ENCODE data around the gene FKTN. TPM values are rescaled to one million over a fixed set of nuclear protein-coding genes. Genes with fewer than 3 reads are reported as not detected.

FKTN gene
- total RNA-seq, 1 donor from 2014 or later: 22.1 TPM

DNA sequence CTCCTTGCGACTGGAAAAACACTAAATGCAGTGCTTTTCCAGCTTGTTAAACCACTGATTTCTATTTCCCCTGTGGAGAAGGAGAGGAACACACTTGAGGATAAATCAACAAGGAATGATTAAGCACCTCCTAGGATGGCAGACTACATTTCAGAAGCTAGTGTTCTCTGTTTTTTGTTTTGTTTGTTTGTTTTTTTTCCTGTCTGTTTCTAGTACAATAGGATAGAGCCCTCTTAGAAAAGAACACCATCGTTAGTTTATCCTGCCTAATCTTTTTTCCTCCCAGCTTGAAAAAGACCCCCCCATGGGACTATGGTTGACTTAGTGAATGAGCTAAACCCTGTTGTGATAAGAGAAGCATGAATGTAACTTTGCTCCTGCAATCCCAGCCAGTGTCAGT lies 100.4 kb downstream of the FKTN start:
- H3K4me3 Mint-ChIP-seq: no peak overlapping the region
- TF ChIP-seq, protein P1, sequence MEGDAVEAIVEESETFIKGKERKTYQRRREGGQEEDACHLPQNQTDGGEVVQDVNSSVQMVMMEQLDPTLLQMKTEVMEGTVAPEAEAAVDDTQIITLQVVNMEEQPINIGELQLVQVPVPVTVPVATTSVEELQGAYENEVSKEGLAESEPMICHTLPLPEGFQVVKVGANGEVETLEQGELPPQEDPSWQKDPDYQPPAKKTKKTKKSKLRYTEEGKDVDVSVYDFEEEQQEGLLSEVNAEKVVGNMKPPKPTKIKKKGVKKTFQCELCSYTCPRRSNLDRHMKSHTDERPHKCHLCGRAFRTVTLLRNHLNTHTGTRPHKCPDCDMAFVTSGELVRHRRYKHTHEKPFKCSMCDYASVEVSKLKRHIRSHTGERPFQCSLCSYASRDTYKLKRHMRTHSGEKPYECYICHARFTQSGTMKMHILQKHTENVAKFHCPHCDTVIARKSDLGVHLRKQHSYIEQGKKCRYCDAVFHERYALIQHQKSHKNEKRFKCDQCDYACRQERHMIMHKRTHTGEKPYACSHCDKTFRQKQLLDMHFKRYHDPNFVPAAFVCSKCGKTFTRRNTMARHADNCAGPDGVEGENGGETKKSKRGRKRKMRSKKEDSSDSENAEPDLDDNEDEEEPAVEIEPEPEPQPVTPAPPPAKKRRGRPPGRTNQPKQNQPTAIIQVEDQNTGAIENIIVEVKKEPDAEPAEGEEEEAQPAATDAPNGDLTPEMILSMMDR (conservative IDR thresholded peaks at IDR 0.05): no peak
- no peak for DNase-seq (ENCODE audit: extremely low spot score, unreplicated experiment)
- H3K36me3 Mint-ChIP-seq: no peaks in the 10 kb centered on the region
- H3K4me1 Mint-ChIP-seq (ENCODE audit: unreplicated experiment): peaks cover 15% of the 10 kb centered on the region
- no peak overlapping the region for H3K27ac Mint-ChIP-seq
- H3K9me3 Mint-ChIP-seq: no peaks in the 10 kb centered on the region
- peaks cover 41% of the 10 kb centered on the region for H3K27me3 Mint-ChIP-seq

DNA sequence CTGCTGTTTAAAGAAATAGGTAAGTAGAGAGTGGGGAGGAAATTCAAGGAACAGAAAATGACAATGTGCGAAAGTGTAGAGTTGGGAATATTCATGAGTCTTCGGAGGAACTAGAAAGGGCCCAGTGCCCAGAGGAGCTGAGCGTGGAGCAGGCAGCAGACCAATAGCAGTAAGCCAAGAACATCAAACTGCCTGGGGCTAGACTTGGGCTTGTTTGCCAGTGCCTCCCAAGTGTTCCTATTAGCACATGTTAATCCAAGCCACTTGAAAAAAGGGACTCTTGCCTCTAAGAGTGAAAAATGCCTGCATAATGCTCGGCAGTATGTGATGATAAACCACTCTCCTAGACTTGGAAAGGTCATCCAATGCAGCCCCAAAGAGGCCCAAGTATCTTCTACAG lies 103.1 kb downstream of the FKTN start:
- Mint-ChIP-seq H3K4me3 (no peak overlapping the region), H3K4me1 (ENCODE audit: unreplicated experiment) (peaks cover 15% of the 10 kb centered on the region), H3K27me3 (peaks cover 24% of the 10 kb centered on the region)

DNA sequence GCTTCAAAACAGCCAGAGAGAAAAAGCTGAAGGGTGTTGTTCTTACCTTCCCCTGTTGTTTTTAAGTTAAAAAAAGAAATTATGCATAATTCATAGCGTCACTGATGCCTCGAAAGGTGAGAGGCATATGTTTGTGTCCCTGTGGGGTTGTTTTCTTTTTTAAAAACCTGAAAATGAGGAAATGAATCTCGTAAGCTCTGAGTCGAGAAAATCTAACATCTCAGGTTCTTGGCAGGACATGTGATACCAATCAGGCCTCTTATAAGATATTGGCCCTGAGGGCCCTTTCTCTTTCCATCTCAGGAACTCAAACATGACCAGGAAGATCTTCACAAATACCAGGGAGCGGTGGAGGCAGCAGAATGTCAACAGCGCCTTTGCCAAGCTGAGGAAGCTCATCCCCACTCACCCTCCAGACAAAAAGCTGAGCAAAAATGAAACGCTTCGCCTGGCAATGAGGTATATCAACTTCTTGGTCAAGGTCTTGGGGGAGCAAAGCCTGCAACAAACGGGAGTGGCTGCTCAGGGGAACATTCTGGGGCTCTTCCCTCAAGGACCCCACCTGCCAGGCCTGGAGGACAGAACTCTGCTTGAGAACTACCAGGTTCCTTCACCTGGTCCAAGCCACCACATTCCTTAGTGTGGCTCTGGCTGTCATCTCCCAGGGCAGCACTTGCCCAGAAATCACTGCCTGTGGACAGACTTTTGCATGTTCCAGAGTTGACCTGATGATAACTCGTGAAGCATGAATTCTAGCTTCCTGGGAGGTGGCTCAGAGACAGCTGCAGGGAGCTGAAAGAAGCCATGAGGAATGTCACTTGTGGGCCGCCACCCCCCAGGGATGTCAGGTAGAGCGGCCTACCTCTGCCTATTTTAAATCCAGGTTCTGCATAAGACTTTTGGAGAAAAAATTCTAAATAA lies 104.5 kb downstream of the FKTN start, which contains the start of gene TAL2:
Gene TAL2 (plus strand): TSS at position 274 of the 921 bp plus-strand sequence. CDS start 40 bp downstream, at position 314.
- TF ChIP-seq, protein P1 (conservative IDR thresholded peaks at IDR 0.05): no peak
- Mint-ChIP-seq H3K9me3 (no peaks in the 10 kb centered on the region), H3K4me3 (no peak within 1 kb of the TSS), H3K27ac (no peak within 1 kb of the TSS), H3K36me3 (no peaks in the 10 kb centered on the region), H3K27me3 (peaks cover 19% of the 10 kb centered on the region), H3K4me1 (ENCODE audit: unreplicated experiment) (peaks cover 7% of the 10 kb centered on the region)
- DNase-seq (ENCODE audit: extremely low spot score, unreplicated experiment): no peak

More for the DNA sequence above, 103.1 kb downstream of the FKTN start:
- H3K9me3 Mint-ChIP-seq: no peaks in the 10 kb centered on the region
- no peak for DNase-seq (ENCODE audit: extremely low spot score, unreplicated experiment)
- H3K36me3 Mint-ChIP-seq: no peaks in the 10 kb centered on the region
- H3K27ac Mint-ChIP-seq: no peak overlapping the region
- TF ChIP-seq, protein P1 (conservative IDR thresholded peaks at IDR 0.05): no peak

DNA sequence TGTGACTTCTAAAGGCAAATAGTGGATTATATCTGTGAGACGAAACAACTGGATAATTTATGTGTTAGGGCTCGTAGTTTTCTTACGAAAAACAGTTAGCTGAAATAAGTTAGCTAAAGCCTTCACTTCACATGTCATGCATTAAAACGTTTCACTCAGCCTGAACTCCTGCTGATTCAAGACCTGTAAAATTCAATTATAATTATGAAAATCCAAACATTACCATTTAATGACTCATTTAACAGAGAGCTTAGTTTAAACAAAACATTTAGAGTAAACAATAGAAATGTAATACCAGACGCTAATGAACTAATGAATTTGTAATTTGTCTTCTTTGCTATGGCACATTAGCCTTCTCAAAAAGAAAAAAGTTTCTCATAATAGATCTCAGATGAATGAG lies 106.0 kb downstream of the FKTN start:
- Mint-ChIP-seq H3K4me1 (ENCODE audit: unreplicated experiment) (no peaks in the 10 kb centered on the region), H3K9me3 (no peaks in the 10 kb centered on the region), H3K4me3 (no peak overlapping the region), H3K27ac (no peak overlapping the region), H3K36me3 (no peaks in the 10 kb centered on the region), H3K27me3 (peaks cover 14% of the 10 kb centered on the region)
- TF ChIP-seq, protein P1 (conservative IDR thresholded peaks at IDR 0.05): no peak
- DNase-seq (ENCODE audit: extremely low spot score, unreplicated experiment): no peak

DNA sequence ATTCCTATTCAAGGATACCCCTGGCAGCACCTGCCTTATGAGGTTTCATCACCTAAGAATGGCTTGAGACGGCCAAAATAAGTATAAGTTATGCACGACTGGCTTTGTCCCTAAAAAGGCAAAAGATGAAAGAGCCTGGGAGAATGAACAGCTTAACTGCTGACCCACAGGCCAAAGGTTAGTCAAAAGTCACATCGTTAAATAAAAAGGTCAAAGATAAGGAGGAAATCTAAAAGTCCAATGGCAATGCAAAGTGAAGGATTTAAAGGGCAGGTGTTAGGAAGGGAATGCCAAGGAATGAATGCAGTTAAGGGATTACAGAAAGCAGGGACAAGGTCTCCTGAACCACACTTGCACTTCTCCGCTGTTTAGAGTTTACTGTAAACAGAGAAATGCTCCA lies 109.9 kb downstream of the FKTN start:
- H3K27ac Mint-ChIP-seq: no peak overlapping the region
- no peaks in the 10 kb centered on the region for H3K9me3 Mint-ChIP-seq
- no peaks in the 10 kb centered on the region for H3K4me1 Mint-ChIP-seq (ENCODE audit: unreplicated experiment)
- no peaks in the 10 kb centered on the region for H3K36me3 Mint-ChIP-seq
- no peak overlapping the region for H3K4me3 Mint-ChIP-seq
- H3K27me3 Mint-ChIP-seq: peaks cover 11% of the 10 kb centered on the region
- TF ChIP-seq, protein P1 (conservative IDR thresholded peaks at IDR 0.05): no peak
- DNase-seq (ENCODE audit: extremely low spot score, unreplicated experiment): no peak

All from type B pancreatic cell (in vitro differentiated cells).